K562 (cell line): ENCODE results near the gene MAP3K20. TPM values are rescaled to one million over a fixed set of nuclear protein-coding genes. Genes with fewer than 3 reads are reported as not detected.
"Not testable (repeated sequence)": the region's sequence is repeated elsewhere in the genome, so short reads cannot be mapped to it uniquely, and the experiment has no call there.

Experiments
- ATAC-seq: fragments of 200-7000 bp; cut with Tn5 transposase; 3 replicates; pipeline ENCODE4 v1.9.1; 2020; ENCODE audit warnings: moderate library complexity
- BruUV-seq: library from RNA; stranded (reverse); fragments of 400-500 nt; replicated peaks from 2 replicates; lab custom pipeline; 2021; lab: Mats Ljungman, UMichigan
- CTCF ChIA-PET: fragments of 300-600 bp; formaldehyde crosslinking; extraction: SDS; loops from one replicate; lab custom pipeline; 2021; ENCODE audit warnings: low intra/inter-chr PET ratio; lab: Yijun Ruan, JAX
- POLR2A ChIA-PET: fragments of 300-600, 350-650 bp; sonication (Branson Sonifier 250); formaldehyde crosslinking; extraction: SDS; loops from one replicate; lab custom pipeline; 2021; ENCODE audit warnings: antibody characterized with exemption, inconsistent platforms; lab: Yijun Ruan, JAX
- DNase-seq, 4 experiments: peaks; one replicate each; pipeline versions ENCODE4 v3.0.0 to v3.0.0-alpha.2; 2011 to 2018; ENCODE audit warnings: low spot score in 3 of 4, mixed read lengths in 3 of 4; ENCODE audit errors: extremely low read depth in 1 of 4
- FAIRE-seq: peaks from 2 replicates; lab custom pipeline; 2011; peaks lifted over from hg19 to GRCh38; lab: Jason Lieb, UNC
- H2AFZ ChIP-seq: 2 replicates; pipeline ENCODE4 v1.6.0; 2011; ENCODE audit warnings: low read depth, low read length, control low read depth, inconsistent platforms
- H3K27ac ChIP-seq: fragments of 200-600 bp; 3 replicates; pipeline ENCODE4 v1.8.0; 2011; ENCODE audit warnings: low read depth, mild to moderate bottlenecking, control low read depth, inconsistent platforms, low read length, moderate library complexity, mixed read lengths; ENCODE audit errors: extremely low read depth
- H3K27me3 ChIP-seq, 2 experiments: fragments of 300-600 bp in 1 of 2; 2 replicates in 1 of 2; 3 replicates in 1 of 2; pipeline versions ENCODE4 v1.6.0 to v1.8.0; 2011; ENCODE audit warnings: inconsistent platforms in 2 of 2, low read length in 2 of 2, mild to moderate bottlenecking in 1 of 2, mixed read lengths in 1 of 2, moderate library complexity in 1 of 2; ENCODE audit not compliant: control insufficient read depth in 2 of 2, insufficient read depth in 2 of 2
- H3K36me3 ChIP-seq: fragments of 300-600 bp; 3 replicates; pipeline ENCODE4 v1.8.0; 2011; ENCODE audit warnings: mild to moderate bottlenecking, low read length, inconsistent platforms; ENCODE audit not compliant: control insufficient read depth, insufficient read depth
- H3K4me1 ChIP-seq, 2 experiments: fragments of 200-600 bp in 1 of 2; replicated peaks in 1 of 2; 2 replicates in 1 of 2; 3 replicates in 1 of 2; pipeline versions ENCODE4 v1.5.1 to v1.8.0; 2011; ENCODE audit warnings: inconsistent platforms in 2 of 2, low read length in 2 of 2, mild to moderate bottlenecking in 1 of 2, mixed read lengths in 1 of 2, moderate library complexity in 1 of 2; ENCODE audit not compliant: control insufficient read depth in 2 of 2, insufficient read depth in 2 of 2
- H3K4me2 ChIP-seq: 2 replicates; pipeline ENCODE4 v1.6.1; 2011; ENCODE audit warnings: low read length, control low read depth, inconsistent platforms, mixed read lengths; ENCODE audit not compliant: insufficient read depth
- H3K4me3 ChIP-seq: fragments of 200-600 bp; sonication (generic), shearing (Covaris generic); 2 replicates; pipeline ENCODE4 v1.5.1; 2016; ENCODE audit warnings: control low read depth, inconsistent platforms
- H3K79me2 ChIP-seq: fragments of 200-600 bp; 3 replicates; pipeline ENCODE4 v1.8.0; 2011; ENCODE audit warnings: low read length, inconsistent platforms; ENCODE audit not compliant: control insufficient read depth, insufficient read depth
- H3K9ac ChIP-seq, 2 experiments: 2 replicates each; pipeline versions ENCODE4 v1.6.0 to v1.6.1; 2011; ENCODE audit warnings: low read depth in 2 of 2, low read length in 2 of 2, control low read depth in 1 of 2, inconsistent platforms in 1 of 2, mild to moderate bottlenecking in 1 of 2, mixed read lengths in 1 of 2; ENCODE audit not compliant: insufficient read depth in 1 of 2
- H3K9me1 ChIP-seq: one replicate; pipeline ENCODE4 v1.6.0; 2011; ENCODE audit warnings: inconsistent platforms, mild to moderate bottlenecking, low read length, moderate library complexity; ENCODE audit not compliant: control insufficient read depth, insufficient read depth
- H3K9me3 ChIP-seq: replicated peaks from 2 replicates; pipeline ENCODE4 v1.5.1; 2011; ENCODE audit warnings: low read depth, low read length, inconsistent platforms; ENCODE audit not compliant: control insufficient read depth, insufficient read depth
- H4K20me1 ChIP-seq: replicated peaks from 2 replicates; pipeline ENCODE4 v1.6.1; 2011; ENCODE audit warnings: low read length, inconsistent platforms, mixed read lengths; ENCODE audit not compliant: control insufficient read depth, insufficient read depth
- ETV5 ChIP-seq: sonication (generic); formaldehyde crosslinking; IDR thresholded peaks from 2 replicates; pipeline ENCODE4 v1.4.0; 2020; ENCODE audit warnings: low read depth, mild to moderate bottlenecking, missing genetic modification reagents
- L3MBTL2 ChIP-seq: fragments of 450-650 bp; IDR thresholded peaks from 2 replicates; pipeline ENCODE4 v1.6.1; 2016; ENCODE audit warnings: mild to moderate bottlenecking, moderate library complexity
- NFYB ChIP-seq: IDR thresholded peaks from 2 replicates; pipeline ENCODE4 v1.6.1; 2011; ENCODE audit warnings: mild to moderate bottlenecking, moderate library complexity; ENCODE audit not compliant: insufficient read length; ENCODE audit errors: extremely low read depth
- REST ChIP-seq, 2 experiments: fragments of 450-650 bp; formaldehyde crosslinking in 1 of 2; IDR thresholded peaks; 2 replicates each; pipeline versions ENCODE4 v1.4.0 to v1.6.1; 2014 to 2020; ENCODE audit warnings: mild to moderate bottlenecking in 2 of 2, borderline replicate concordance in 1 of 2, low read depth in 1 of 2
- ZNF436 ChIP-seq: fragments of 250-450, 450-650 bp; sonication (Bioruptor Pico); formaldehyde crosslinking; IDR thresholded peaks from 2 replicates; pipeline ENCODE4 v1.7.0; 2020; ENCODE audit warnings: mild to moderate bottlenecking
- ZNF785 ChIP-seq: fragments of 250-450 bp; sonication (Bioruptor Pico); IDR thresholded peaks from 2 replicates; pipeline ENCODE4 v1.4.0; 2020; ENCODE audit warnings: mild to moderate bottlenecking
- WGBS: fragments of 100-300 bp; shearing (Covaris generic); methylation state at CpG from one replicate; pipeline ENCODE4 v1.1.6; 2016; ENCODE audit warnings: low coverage, mixed read lengths; ENCODE audit not compliant: insufficient coverage; ENCODE audit errors: missing lambda C conversion rate; 5-methylcytosine and 5-hydroxymethylcytosine counted together
- in situ Hi-C: fragments of 300-500 bp; cut with MboI; formaldehyde crosslinking; loops from 4 replicates; pipeline ENCODE4 v1.15.0; 2018; ENCODE audit warnings: inconsistent platforms, mixed read lengths
- intact Hi-C: fragments of 100-400 bp; cut with micrococcal nuclease; formaldehyde crosslinking; loops from 2 replicates; pipeline ENCODE4 v1.14.2; 2022
- polyA plus RNA-seq, 8 experiments: library from polyadenylated mRNA; depleted of rRNA in 4 of 8; stranded (reverse) in 5 of 8; unstranded in 3 of 8; fragments of >200 nt; fragmentation: Nextera tagmentation in 2 of 8; fragmentation: Illumina TruSeq in 1 of 8; extraction: Ambion mirVana in 2 of 8; extraction: Trizol in 1 of 8; gene quantifications; 2 replicates each; pipeline versions ENCODE4 v1.2.1 to v1.2.3, GENCODE V29; 2011 to 2014; ENCODE audit warnings: inconsistent platforms in 1 of 8, missing spikeins in 1 of 8
- total RNA-seq, 7 experiments: library from RNA; depleted of rRNA in 6 of 7; stranded (reverse); fragments of >200 nt in 6 of 7; fragmentation: Illumina TruSeq in 2 of 7; extraction: Trizol in 2 of 7; gene quantifications; 2 replicates each; pipeline versions ENCODE4 v1.2.1 to v1.2.3, GENCODE V29; 2011 to 2021; ENCODE audit warnings: low replicate concordance in 1 of 7

MAP3K20 gene
- total and polyA plus RNA-seq, 9 of the 15 experiments (the other 6 are each of a cell fraction or from before 2014, with no cell fraction given): 9.8 to 34.2 (median 27.3) TPM

GRCh38 chr2:173281898-173282297 lies 206.3 kb downstream of the MAP3K20 start:
- ATAC-seq, CTCF ChIA-PET, intact Hi-C loops, FAIRE-seq, H3K27ac ChIP-seq, H4K20me1 ChIP-seq, H3K9me1 ChIP-seq, DNase-seq, H3K4me1 ChIP-seq, BruUV-seq, H3K27me3 ChIP-seq, H3K4me2 ChIP-seq, H2AFZ ChIP-seq, H3K79me2 ChIP-seq, H3K9ac ChIP-seq, H3K36me3 ChIP-seq, H3K4me3 ChIP-seq, H3K9me3 ChIP-seq, in situ Hi-C loops: not testable (repeated sequence)
- POLR2A ChIA-PET: interaction anchor here (1.0 kb wide), 1 partner anchor 22 kb away, joined by 3 read pairs; no protein-coding TSS in a partner anchor
- WGBS: 38% methylated on average over 8 of the region's 8 CpGs
- peak; percentile 58 for TF ChIP-seq NFYB

DNA sequence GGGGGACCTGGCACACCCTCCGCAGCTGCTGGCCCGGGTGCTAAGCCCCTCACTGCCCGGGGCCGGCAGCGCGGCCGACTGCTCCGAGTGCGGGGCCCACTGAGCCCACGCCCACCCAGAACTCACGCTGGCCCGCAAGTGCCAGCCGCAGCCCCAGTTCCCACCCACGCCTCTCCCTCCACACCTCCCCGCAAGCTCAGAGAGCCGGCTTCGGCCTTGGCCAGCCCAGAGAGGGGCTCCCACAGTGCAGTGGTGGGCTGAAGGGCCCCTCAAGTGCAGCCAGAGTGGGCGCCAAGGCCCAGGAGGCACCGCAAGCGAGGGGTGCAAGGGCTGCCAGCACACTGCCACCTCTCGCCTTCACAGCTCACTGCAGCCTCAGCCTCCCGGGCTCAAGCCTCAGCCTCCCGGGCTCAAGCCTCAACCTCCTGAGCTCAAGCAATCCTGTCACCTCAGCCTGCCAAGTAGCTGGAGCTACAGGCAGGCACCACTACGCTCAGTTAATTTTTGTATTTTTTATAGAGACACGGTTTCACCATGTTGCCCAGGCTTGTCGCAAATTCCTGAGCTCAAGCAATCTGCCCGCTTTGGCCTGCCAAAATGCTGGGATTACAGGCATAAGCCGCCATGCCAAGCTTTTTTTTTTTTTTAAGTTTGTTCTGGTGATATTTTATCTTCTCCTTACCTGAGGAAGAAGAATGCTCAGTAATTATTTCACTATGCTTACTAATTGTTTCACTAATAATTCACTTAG lies 207.3 kb downstream of the MAP3K20 start:
- ATAC-seq: no peak
- FAIRE-seq: no peak
- no peaks in the 10 kb centered on the region for H4K20me1 ChIP-seq
- 41% methylated on average over 16 of the region's 28 CpGs for WGBS
- ChIA-PET CTCF (no interaction called here), POLR2A (interaction anchor here (0.6 to 1.0 kb wide), 2 partner anchors 23 to 230 kb away, joined by 3 read pairs; no protein-coding TSS in a partner anchor)
- intact Hi-C loops (no loop called here), in situ Hi-C loops (no loop called here)
- H3K36me3 ChIP-seq: no peaks in the 10 kb centered on the region
- H3K9me3 ChIP-seq: no peaks in the 10 kb centered on the region
- H3K4me1 ChIP-seq: peaks cover 0 to 4% of the 10 kb centered on the region in 2 experiments; a peak in 1 of 5 replicates
- no peaks in the 10 kb centered on the region for H3K27me3 ChIP-seq
- H3K9me1 ChIP-seq: no peaks in the 10 kb centered on the region
- H3K9ac ChIP-seq: no peak overlapping the region
- H3K27ac ChIP-seq: no peak overlapping the region
- H3K79me2 ChIP-seq: no peaks in the 10 kb centered on the region
- no TSS peak for BruUV-seq
- H2AFZ ChIP-seq: no peak overlapping the region
- H3K4me2 ChIP-seq: no peak overlapping the region
- H3K4me3 ChIP-seq: no peak overlapping the region
- no peak for DNase-seq
- TF ChIP-seq ZNF785: no peak
- no peak for TF ChIP-seq ETV5 (CRISPR knock-in tag)
- no peak for TF ChIP-seq REST (IDR thresholded peaks at IDR 0.05; ENCODE audit: borderline replicate concordance)
- TF ChIP-seq REST (CRISPR knock-in tag; IDR thresholded peaks at IDR 0.05; ENCODE audit: low read depth): no peak
- TF ChIP-seq ZNF436 (CRISPR knock-in tag): no peak
- TF ChIP-seq L3MBTL2: no peak
